GM18873 (cell line): ENCODE measurements around the gene RS1.

Experiments used
- ATAC-seq: cut with Tn5 transposase; IDR thresholded peaks from one replicate; pipeline ENCODE4 v1.9.1; 2021; ENCODE audit warnings: mild to moderate bottlenecking, moderate library complexity, moderate number of reproducible peaks; ENCODE audit not compliant: unreplicated experiment, low FRiP score

The RS1 gene

GRCh38 chrX:18674417-18674787, 2.5 kb upstream of the RS1 start:
- ATAC-seq, result peak; percentile 31

GRCh38 chrX:18668071-18668835, 3.7 kb downstream of the RS1 start:
- no peak for ATAC-seq

- no peak for ATAC-seq
These were observed 5.3 kb downstream of the RS1 start for GRCh38 chrX:18666614-18667013.

- ATAC-seq, result no peak
These were observed 7.0 kb downstream of the RS1 start for GRCh38 chrX:18664947-18665346.

- ATAC-seq, result no peak
These were observed 10.6 kb downstream of the RS1 start for GRCh38 chrX:18661273-18661672.

- no peak for ATAC-seq
These were observed 16.8 kb downstream of the RS1 start for GRCh38 chrX:18654875-18655836.

GRCh38 chrX:18652636-18653035, 19.3 kb downstream of the RS1 start:
- ATAC-seq, result no peak

- no peak for ATAC-seq
These were observed 21.2 kb downstream of the RS1 start for GRCh38 chrX:18650662-18651061.

- no peak for ATAC-seq
These were observed 22.4 kb downstream of the RS1 start for GRCh38 chrX:18649498-18649951.

GRCh38 chrX:18647621-18648020, 24.3 kb downstream of the RS1 start:
- ATAC-seq, result no peak

GRCh38 chrX:18643853-18644252, 28.1 kb downstream of the RS1 start:
- no peak for ATAC-seq

- no peak for ATAC-seq
These were observed 28.7 kb downstream of the RS1 start for GRCh38 chrX:18643243-18643642.

- no peak for ATAC-seq
These were observed 31.2 kb downstream of the RS1 start for GRCh38 chrX:18640686-18641085.

- ATAC-seq, result no peak
These were observed 32.6 kb downstream of the RS1 start for GRCh38 chrX:18639280-18639679.

- ATAC-seq, result no peak
These were observed 33.5 kb downstream of the RS1 start for GRCh38 chrX:18638398-18638797.

GRCh38 chrX:18630934-18631333, 41.0 kb downstream of the RS1 start:
- no peak for ATAC-seq

- no peak for ATAC-seq
These were observed 47.3 kb downstream of the RS1 start for GRCh38 chrX:18624599-18624998.

GRCh38 chrX:18620349-18620748, 51.6 kb downstream of the RS1 start:
- ATAC-seq, result no peak

- ATAC-seq, result no peak
These were observed 52.6 kb downstream of the RS1 start for GRCh38 chrX:18619288-18619687.

- no peak for ATAC-seq
These were observed 54.5 kb downstream of the RS1 start for GRCh38 chrX:18617407-18617750.

GRCh38 chrX:18616688-18617406, 55.1 kb downstream of the RS1 start:
- ATAC-seq, result no peak
